ENCODE data around the gene COQ9.
A peak's percentile ranks its signal among the peaks of the same experiment; 100 is the strongest.

Gene COQ9

DNA sequence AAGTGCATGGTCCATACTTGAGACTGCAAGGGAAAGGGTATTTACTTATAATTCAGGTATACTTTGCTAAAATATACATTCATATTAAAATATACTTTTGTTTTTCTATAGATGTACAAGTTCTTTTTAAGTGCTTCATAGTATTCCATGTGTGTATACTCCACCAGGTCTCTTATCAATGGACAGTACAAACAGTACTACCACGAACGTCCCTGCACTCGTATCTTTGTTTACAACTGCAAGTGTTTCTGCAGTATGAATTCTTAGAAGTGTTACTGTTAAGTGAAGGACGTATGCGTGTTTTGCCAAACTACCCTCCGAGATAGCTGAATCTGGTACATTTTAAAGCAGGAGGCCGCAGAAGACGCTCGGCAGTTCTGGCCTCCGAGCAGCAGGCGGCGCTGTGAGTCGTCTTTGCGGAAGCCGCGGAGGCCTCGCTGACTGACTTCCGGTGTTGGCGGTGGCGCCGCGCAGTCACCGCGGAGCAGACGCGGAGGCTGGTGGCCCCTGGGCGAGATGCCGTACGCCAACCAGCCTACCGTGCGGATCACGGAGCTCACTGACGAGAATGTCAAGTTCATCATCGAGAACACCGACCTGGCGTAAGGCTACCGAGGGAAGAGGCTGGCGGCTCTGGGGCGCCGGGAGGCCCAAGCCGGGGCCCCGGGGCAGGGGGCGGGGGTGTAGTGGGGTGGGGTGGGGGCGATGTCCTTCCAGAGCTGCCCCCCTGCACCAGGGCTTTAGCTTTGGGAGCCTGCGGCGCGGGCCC lies 15.1 kb downstream of the COQ9 start, which contains the start of gene POLR2C:
Gene POLR2C (plus strand): TSS at position 471 of the 769 bp plus-strand sequence. CDS start 46 bp downstream, at position 517.
- Histone ChIP-seq H4K8ac (ENCODE audit: low read depth, low read length) (peak within 1 kb of the TSS; percentile 81), H3K4me2 (ENCODE audit: low read length) (peak within 1 kb of the TSS; percentile 49), H3K9ac (ENCODE audit: low read length) (peak within 1 kb of the TSS; percentile 84), H3K18ac (ENCODE audit: low read length) (peak within 1 kb of the TSS; percentile 70), H2BK120ac (ENCODE audit: low read depth, low read length) (no peak within 1 kb of the TSS), H3K56ac (ENCODE audit: low read length) (peak within 1 kb of the TSS; percentile 95), H3K4ac (ENCODE audit: low read depth, low read length) (peak within 1 kb of the TSS; percentile 64), H3K79me1 (ENCODE audit: low read length) (peaks cover 20% of the 10 kb centered on the region), H3K4me3 (ENCODE audit: low read length) (peak within 1 kb of the TSS; percentile 89), H2BK5ac (ENCODE audit: low read length) (no peak within 1 kb of the TSS), H4K5ac (ENCODE audit: low read length) (no peak within 1 kb of the TSS), H3K79me2 (ENCODE audit: control insufficient read depth, insufficient read depth, low read length) (peaks cover 15% of the 10 kb centered on the region), H2AK5ac (ENCODE audit: low read length) (no peak within 1 kb of the TSS), H3K36me3 (ENCODE audit: control insufficient read depth, insufficient read depth, low read length) (peaks cover 4% of the 10 kb centered on the region), H2BK15ac (replicated peaks; ENCODE audit: low read depth) (no peak within 1 kb of the TSS), H3K4me1 (ENCODE audit: control insufficient read depth, low read depth, low read length) (no peaks in the 10 kb centered on the region), H3K23ac (ENCODE audit: low read length) (no peak within 1 kb of the TSS), H3K27me3 (ENCODE audit: insufficient read depth, low read length, poor library complexity) (no peaks in the 10 kb centered on the region), H3K27ac (ENCODE audit: low read depth, low read length) (no peak within 1 kb of the TSS)
- no CpG with 5 or more reads among the region's 47 CpGs for WGBS (ENCODE audit: extremely low coverage, insufficient coverage, low lambda C conversion rate)
- DNase-seq: peak; percentile 89

DNA sequence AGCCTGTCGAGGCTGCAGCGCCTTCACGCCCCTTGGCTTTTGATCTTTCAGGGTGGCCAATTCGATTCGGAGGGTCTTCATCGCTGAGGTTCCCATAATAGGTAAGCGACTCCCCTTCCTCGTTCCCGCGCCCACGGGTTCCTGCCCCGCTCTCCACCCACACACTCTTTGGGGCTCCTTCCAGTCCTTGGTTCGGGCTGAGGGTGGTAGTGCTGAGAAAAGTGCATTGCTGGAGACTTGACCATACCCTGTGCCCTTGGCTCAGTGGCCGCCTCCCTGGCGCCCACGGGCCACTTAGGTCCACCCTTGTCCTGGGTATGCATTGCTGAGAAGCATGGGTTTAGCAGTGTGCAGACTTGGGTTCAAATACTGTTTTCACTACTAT lies 15.7 kb downstream of the COQ9 start:
- no peak for DNase-seq

DNA sequence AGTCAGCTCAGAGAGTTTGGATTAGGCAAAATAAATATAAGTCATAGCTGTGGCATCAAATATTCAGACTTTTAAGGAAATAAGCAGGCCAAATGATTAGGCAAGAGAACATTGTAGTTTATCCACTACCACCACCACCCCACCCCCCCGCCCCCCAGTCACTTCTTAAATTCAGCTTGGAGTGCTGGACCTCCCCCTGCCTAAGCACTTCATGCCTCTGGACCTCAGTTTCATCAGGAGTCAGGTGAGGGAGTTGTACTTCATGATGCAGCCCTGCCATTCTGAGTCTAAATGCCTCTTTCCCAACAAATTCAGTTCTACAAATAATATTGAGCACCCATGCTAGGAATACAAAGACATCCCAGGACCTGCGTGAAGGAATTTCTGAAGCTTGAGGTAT lies 17.2 kb downstream of the COQ9 start:
- Histone ChIP-seq H3K4me3 (ENCODE audit: low read length) (no peak overlapping the region), H4K5ac (ENCODE audit: low read length) (no peak overlapping the region), H2AK5ac (ENCODE audit: low read length) (no peak overlapping the region), H3K27ac (ENCODE audit: low read depth, low read length) (no peak overlapping the region), H3K9ac (ENCODE audit: low read length) (no peak overlapping the region), H3K4ac (ENCODE audit: low read depth, low read length) (no peak overlapping the region), H2BK5ac (ENCODE audit: low read length) (no peak overlapping the region), H3K36me3 (ENCODE audit: control insufficient read depth, insufficient read depth, low read length) (peaks cover 15% of the 10 kb centered on the region), H3K79me1 (ENCODE audit: low read length) (peaks cover 20% of the 10 kb centered on the region), H3K4me2 (ENCODE audit: low read length) (no peak overlapping the region), H3K23ac (ENCODE audit: low read length) (no peak overlapping the region), H2BK120ac (ENCODE audit: low read depth, low read length) (no peak overlapping the region), H2BK15ac (replicated peaks; ENCODE audit: low read depth) (no peak overlapping the region), H3K27me3 (ENCODE audit: insufficient read depth, low read length, poor library complexity) (no peaks in the 10 kb centered on the region), H3K56ac (ENCODE audit: low read length) (no peak overlapping the region), H3K4me1 (ENCODE audit: control insufficient read depth, low read depth, low read length) (no peaks in the 10 kb centered on the region), H3K79me2 (ENCODE audit: control insufficient read depth, insufficient read depth, low read length) (peaks cover 15% of the 10 kb centered on the region), H3K18ac (ENCODE audit: low read length) (no peak overlapping the region), H4K8ac (ENCODE audit: low read depth, low read length) (no peak overlapping the region)
- no peak for DNase-seq
- WGBS (ENCODE audit: extremely low coverage, insufficient coverage, low lambda C conversion rate): no CpG with 5 or more reads among the region's 2 CpGs

More for the DNA sequence above, 15.7 kb downstream of the COQ9 start:
- Histone ChIP-seq H3K9ac (ENCODE audit: low read length) (peak overlapping the region; percentile 84), H3K4me3 (ENCODE audit: low read length) (peak overlapping the region; percentile 89), H3K27me3 (ENCODE audit: insufficient read depth, low read length, poor library complexity) (no peaks in the 10 kb centered on the region), H2BK5ac (ENCODE audit: low read length) (no peak overlapping the region), H3K4ac (ENCODE audit: low read depth, low read length) (peak overlapping the region; percentile 64), H2AK5ac (ENCODE audit: low read length) (no peak overlapping the region), H3K79me2 (ENCODE audit: control insufficient read depth, insufficient read depth, low read length) (peaks cover 15% of the 10 kb centered on the region), H3K4me1 (ENCODE audit: control insufficient read depth, low read depth, low read length) (no peaks in the 10 kb centered on the region), H2BK15ac (replicated peaks; ENCODE audit: low read depth) (no peak overlapping the region), H3K79me1 (ENCODE audit: low read length) (peaks cover 20% of the 10 kb centered on the region), H3K18ac (ENCODE audit: low read length) (peak overlapping the region; percentile 70), H3K4me2 (ENCODE audit: low read length) (peak overlapping the region; percentile 49), H4K5ac (ENCODE audit: low read length) (no peak overlapping the region), H3K56ac (ENCODE audit: low read length) (peak overlapping the region; percentile 95), H4K8ac (ENCODE audit: low read depth, low read length) (no peak overlapping the region), H3K27ac (ENCODE audit: low read depth, low read length) (no peak overlapping the region), H3K36me3 (ENCODE audit: control insufficient read depth, insufficient read depth, low read length) (peaks cover 4% of the 10 kb centered on the region), H3K23ac (ENCODE audit: low read length) (no peak overlapping the region), H2BK120ac (ENCODE audit: low read depth, low read length) (no peak overlapping the region)
- WGBS (ENCODE audit: extremely low coverage, insufficient coverage, low lambda C conversion rate): no CpG with 5 or more reads among the region's 16 CpGs

DNA sequence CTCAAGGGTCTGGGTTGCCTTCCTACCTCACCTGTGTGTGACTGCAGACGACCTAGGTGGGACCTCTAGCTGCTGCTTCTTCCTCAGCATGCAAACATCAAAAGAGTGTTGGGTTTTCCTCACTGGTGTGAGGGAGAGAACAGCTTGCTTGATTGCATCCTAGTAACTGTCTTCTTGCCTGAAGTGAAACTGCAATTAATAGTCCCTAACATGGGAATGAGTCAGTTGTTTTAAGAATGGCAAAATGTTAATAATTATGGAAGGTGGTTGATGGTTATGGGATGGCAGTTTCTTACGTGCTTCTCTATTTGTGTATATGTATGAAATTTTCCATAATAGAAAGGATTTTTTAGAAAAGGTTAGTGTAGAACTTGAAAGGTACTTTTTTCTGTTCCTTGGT lies 21.1 kb downstream of the COQ9 start:
- no peak overlapping the region for H3K4me2 ChIP-seq (ENCODE audit: low read length)
- peaks cover 15% of the 10 kb centered on the region for H3K79me1 ChIP-seq (ENCODE audit: low read length)
- peaks cover 7% of the 10 kb centered on the region for H3K4me1 ChIP-seq (ENCODE audit: control insufficient read depth, low read depth, low read length)
- H3K18ac ChIP-seq (ENCODE audit: low read length): no peak overlapping the region
- peaks cover 30% of the 10 kb centered on the region for H3K36me3 ChIP-seq (ENCODE audit: control insufficient read depth, insufficient read depth, low read length)
- H2BK120ac ChIP-seq (ENCODE audit: low read depth, low read length): no peak overlapping the region
- peaks cover 9% of the 10 kb centered on the region for H3K79me2 ChIP-seq (ENCODE audit: control insufficient read depth, insufficient read depth, low read length)
- no peak overlapping the region for H2BK15ac ChIP-seq (replicated peaks; ENCODE audit: low read depth)
- no peak overlapping the region for H4K8ac ChIP-seq (ENCODE audit: low read depth, low read length)
- no peak overlapping the region for H3K27ac ChIP-seq (ENCODE audit: low read depth, low read length)
- 100% methylated on average over 1 of the region's 2 CpGs for WGBS (ENCODE audit: extremely low coverage, insufficient coverage, low lambda C conversion rate)
- no peak overlapping the region for H3K9ac ChIP-seq (ENCODE audit: low read length)
- no peak overlapping the region for H3K4me3 ChIP-seq (ENCODE audit: low read length)
- no peak overlapping the region for H3K4ac ChIP-seq (ENCODE audit: low read depth, low read length)
- no peak overlapping the region for H2BK5ac ChIP-seq (ENCODE audit: low read length)
- H4K5ac ChIP-seq (ENCODE audit: low read length): no peak overlapping the region
- H3K56ac ChIP-seq (ENCODE audit: low read length): no peak overlapping the region
- no peak overlapping the region for H2AK5ac ChIP-seq (ENCODE audit: low read length)
- no peak for DNase-seq
- H3K23ac ChIP-seq (ENCODE audit: low read length): no peak overlapping the region
- no peaks in the 10 kb centered on the region for H3K27me3 ChIP-seq (ENCODE audit: insufficient read depth, low read length, poor library complexity)

DNA sequence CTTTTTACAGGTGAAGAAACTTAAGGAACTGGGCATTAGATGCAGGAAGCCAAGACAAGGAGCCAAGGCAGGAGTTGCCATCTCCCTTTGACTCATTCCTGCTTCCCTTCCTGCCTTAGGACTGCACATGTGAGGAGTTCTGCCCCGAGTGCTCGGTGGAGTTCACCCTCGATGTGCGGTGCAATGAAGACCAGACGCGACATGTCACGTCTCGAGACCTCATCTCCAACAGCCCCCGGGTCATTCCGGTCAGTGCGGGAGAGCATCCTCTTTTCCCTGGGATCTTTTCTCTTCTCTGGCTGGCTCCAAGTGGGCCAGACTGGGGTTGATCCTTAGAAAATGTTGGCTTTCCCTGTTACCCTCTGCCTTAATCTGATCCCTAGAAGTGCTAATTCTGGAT lies 21.8 kb downstream of the COQ9 start:
- Histone ChIP-seq H3K4ac (ENCODE audit: low read depth, low read length) (no peak overlapping the region), H3K18ac (ENCODE audit: low read length) (no peak overlapping the region), H3K4me1 (ENCODE audit: control insufficient read depth, low read depth, low read length) (peaks cover 7% of the 10 kb centered on the region), H3K9ac (ENCODE audit: low read length) (no peak overlapping the region), H3K79me2 (ENCODE audit: control insufficient read depth, insufficient read depth, low read length) (peaks cover 2% of the 10 kb centered on the region), H2BK15ac (replicated peaks; ENCODE audit: low read depth) (no peak overlapping the region), H4K8ac (ENCODE audit: low read depth, low read length) (no peak overlapping the region), H4K5ac (ENCODE audit: low read length) (no peak overlapping the region), H3K36me3 (ENCODE audit: control insufficient read depth, insufficient read depth, low read length) (peaks cover 31% of the 10 kb centered on the region), H3K27ac (ENCODE audit: low read depth, low read length) (no peak overlapping the region), H3K4me2 (ENCODE audit: low read length) (no peak overlapping the region), H3K23ac (ENCODE audit: low read length) (no peak overlapping the region), H2BK5ac (ENCODE audit: low read length) (no peak overlapping the region), H3K79me1 (ENCODE audit: low read length) (peaks cover 11% of the 10 kb centered on the region), H2AK5ac (ENCODE audit: low read length) (no peak overlapping the region), H3K4me3 (ENCODE audit: low read length) (no peak overlapping the region), H3K56ac (ENCODE audit: low read length) (no peak overlapping the region), H3K27me3 (ENCODE audit: insufficient read depth, low read length, poor library complexity) (no peaks in the 10 kb centered on the region), H2BK120ac (ENCODE audit: low read depth, low read length) (no peak overlapping the region)
- no CpG with 5 or more reads among the region's 11 CpGs for WGBS (ENCODE audit: extremely low coverage, insufficient coverage, low lambda C conversion rate)
- DNase-seq: no peak

Measured in mesendoderm (in vitro differentiated cells).